GM19372 (cell line): ENCODE results near the gene TSSK2.
"Not testable (repeated sequence)": the region's sequence is repeated elsewhere in the genome, so short reads cannot be mapped to it uniquely, and the experiment has no call there.

Experiments used
- ATAC-seq: cut with Tn5 transposase; IDR thresholded peaks from one replicate; pipeline ENCODE4 v1.9.1; 2021; ENCODE audit warnings: mild to moderate bottlenecking, low read depth, moderate library complexity; ENCODE audit not compliant: unreplicated experiment

TSSK2 gene

GRCh38 chr22:19138217-19139000 lies 7.3 kb downstream of the TSSK2 start:
- ATAC-seq, result no peak

GRCh38 chr22:19139001-19139356 lies 7.9 kb downstream of the TSSK2 start:
- no peak for ATAC-seq

GRCh38 chr22:19139974-19140373 lies 8.9 kb downstream of the TSSK2 start:
- no peak for ATAC-seq

DNA sequence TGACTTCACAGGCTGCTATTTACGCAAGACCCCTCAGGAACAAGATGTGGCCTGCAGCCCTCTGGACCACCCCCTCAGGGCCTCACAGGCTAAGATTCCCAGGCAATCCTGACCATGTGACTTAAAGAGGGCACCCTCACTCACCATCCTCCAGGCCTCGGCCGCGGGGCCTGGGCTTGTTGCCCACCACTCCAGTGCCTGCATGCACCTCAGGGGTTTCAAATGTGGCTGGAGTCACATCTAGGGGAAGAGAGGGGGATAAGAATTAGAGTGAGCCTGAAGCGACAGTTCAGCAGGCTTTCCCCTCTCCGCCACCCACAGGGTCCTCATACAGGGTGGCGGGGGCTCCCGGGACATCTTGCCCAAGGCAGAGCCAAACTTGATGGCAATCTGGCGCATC lies 11.3 kb downstream of the TSSK2 start:
- no peak for ATAC-seq

DNA sequence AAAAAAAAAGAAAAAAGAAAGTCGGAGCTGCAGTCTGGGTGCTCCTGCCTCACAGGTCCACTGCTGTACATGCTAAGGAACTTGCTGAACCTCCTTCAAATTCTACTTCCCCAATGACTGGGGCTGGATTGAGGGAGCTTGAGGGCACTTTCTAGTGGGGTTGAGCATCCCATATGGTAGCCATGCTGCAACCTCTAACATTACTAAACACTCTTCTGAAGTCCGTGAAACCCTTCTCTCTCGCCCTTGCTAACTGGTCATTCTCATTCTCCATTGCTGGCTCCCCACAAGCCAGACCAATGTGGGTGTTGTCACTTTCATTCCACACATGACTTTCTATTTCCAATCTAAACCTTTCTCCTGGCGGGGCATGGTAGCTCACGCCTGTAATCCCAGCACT lies 12.1 kb downstream of the TSSK2 start:
- no peak for ATAC-seq

GRCh38 chr22:19143967-19144400 lies 12.9 kb downstream of the TSSK2 start:
- no peak for ATAC-seq

- no peak for ATAC-seq
Observed at GRCh38 chr22:19146215-19146968, 15.3 kb downstream of the TSSK2 start.

DNA sequence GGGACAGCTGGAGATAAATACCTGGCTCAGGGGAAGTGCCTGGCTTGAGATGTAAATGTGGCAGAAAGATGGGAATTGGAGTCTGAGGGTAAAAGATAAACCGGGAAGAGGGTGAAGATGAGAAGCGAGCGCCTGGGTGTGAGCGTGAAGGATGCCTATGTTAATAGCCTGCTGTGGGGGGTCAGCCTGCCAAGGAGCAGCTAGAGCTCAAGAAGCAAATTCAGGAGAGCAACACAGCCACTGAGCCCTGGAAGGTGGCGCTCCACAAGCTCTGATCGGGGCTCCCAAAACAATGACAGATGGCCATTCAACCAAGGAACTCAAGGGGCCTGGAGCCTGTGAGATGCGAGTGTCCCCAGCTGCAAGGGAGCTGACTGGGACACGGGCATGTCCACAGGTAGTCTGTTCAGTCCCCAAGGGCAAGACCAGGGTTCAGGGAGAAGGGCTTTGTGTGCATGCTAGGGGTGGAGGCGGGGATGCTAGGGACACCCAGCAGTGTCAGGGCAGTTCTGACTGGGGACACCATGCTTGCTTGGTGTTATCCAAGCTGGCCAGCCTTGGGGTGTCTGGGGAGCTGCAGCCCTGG lies 16.2 kb downstream of the TSSK2 start:
- ATAC-seq, result no peak

DNA sequence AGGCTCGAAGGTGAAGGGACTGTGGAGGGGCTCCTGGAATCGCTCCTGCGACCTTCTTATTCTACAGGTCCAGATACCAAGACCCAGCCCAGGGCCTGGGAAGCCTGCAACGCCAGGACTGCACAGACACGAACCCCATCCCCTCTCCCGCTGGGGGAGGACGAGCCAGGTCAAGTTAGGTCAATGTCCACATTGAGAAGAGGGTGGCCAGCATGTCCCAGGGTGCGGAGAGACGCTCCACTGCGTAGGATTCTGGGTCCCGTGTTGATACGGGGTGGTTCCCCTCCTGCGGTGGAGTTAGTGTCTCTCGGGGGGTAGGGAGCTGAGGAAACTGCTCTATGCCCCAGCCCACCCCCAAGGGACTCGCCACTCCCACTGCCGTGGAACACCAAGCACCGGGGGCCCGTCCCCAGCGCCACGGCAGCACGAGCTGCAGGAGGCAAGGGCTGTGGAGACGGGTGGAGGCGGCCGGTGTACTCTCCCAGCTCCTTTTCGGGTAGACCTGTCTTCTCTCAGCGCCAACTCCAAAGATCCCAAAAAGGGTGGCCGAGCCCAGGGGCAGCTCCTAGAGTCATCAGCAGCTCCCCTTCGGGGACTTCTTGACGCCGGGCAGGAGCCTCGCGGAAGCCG lies 17.4 kb downstream of the TSSK2 start:
- no peak for ATAC-seq

DNA sequence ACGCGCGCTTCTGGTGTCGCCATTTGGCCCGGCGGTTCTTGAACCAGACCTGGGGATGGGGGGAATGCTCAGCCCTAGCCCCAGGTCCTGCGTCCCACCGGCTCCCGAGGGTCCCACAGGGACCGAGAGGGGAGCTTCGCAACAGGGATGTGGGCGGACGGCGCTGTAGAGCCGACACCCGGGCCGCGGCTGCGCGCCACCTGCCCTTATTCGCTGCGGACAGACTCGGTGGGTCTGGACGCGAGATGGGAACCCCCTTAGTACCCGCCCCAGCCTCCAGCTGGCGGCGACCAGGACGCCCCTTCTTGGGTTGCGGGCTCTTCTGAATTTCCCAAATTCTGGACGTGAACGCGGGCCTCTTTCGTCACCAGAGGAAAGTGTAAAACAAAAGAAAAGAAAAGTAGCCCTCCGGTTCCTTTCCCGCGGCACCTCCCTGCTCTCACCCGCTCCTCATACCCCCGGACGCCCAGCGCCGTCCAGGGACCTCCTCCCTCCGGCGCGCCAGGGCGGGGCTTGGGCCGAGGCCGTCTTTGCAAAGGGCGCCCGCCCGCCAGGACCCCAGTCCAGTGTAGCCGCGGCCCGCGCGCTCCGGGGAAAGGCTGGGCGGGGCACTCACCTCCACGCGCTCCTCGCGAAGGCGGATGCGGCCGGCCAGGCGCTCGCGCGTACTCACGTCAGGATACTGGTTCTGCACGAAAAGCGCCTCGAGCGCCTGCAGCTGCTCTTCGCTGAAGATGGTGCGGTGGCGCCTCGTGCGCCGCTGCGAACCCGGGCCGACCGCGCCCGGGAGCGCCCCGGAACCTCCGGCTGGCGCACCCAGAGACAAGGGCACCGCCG lies 18.2 kb downstream of the TSSK2 start:
- ATAC-seq, result no peak

GRCh38 chr22:19149991-19150390 lies 18.9 kb downstream of the TSSK2 start, which contains the start of gene GSC2:
TSS of gene GSC2 (minus strand) at chr22:19150292. CDS start at chr22:19150283, 9 bp downstream.
- no peak for ATAC-seq

GRCh38 chr22:19150482-19151328 lies 19.6 kb downstream of the TSSK2 start:
- no peak for ATAC-seq

DNA sequence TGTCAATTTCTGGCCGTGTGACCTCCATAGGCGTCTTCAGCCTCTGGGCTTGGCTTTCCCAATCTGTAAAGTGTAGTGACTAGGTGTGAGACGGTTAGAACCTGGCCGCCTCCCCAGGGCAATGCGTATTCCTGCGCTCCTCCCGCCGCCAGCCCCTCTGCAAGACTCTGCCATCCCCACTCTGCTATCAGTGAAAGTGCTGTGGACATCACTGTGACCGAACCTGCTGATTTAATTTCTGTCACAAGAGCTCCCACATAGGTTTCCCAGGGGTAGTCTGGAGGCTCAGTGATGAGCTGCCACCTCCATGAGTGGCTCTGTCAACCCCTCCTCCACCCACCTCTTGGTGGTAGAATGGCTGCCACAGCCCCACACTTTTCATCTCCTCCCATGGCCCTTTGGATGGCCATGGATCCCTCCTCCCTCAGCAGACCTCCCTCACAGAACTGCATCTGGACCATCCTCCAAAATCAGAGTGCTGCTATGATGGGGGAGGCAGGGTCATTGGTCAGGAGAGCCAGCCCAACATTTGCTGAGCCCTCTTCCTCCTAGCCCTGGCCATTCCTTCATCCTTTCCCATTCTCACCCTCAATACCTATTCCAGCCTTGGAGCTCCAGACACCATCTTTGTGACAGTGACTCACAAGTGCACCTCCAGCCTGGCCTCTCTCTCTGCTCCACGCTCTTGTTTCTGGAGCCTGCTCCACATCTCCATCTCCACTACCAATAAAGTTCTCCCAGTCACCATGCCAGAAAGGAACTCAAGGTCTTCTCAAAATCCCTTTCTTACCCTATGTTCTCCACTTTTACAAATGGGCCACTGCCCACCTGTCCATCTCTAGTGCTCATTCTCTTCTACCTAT lies 20.5 kb downstream of the TSSK2 start:
- no peak for ATAC-seq

DNA sequence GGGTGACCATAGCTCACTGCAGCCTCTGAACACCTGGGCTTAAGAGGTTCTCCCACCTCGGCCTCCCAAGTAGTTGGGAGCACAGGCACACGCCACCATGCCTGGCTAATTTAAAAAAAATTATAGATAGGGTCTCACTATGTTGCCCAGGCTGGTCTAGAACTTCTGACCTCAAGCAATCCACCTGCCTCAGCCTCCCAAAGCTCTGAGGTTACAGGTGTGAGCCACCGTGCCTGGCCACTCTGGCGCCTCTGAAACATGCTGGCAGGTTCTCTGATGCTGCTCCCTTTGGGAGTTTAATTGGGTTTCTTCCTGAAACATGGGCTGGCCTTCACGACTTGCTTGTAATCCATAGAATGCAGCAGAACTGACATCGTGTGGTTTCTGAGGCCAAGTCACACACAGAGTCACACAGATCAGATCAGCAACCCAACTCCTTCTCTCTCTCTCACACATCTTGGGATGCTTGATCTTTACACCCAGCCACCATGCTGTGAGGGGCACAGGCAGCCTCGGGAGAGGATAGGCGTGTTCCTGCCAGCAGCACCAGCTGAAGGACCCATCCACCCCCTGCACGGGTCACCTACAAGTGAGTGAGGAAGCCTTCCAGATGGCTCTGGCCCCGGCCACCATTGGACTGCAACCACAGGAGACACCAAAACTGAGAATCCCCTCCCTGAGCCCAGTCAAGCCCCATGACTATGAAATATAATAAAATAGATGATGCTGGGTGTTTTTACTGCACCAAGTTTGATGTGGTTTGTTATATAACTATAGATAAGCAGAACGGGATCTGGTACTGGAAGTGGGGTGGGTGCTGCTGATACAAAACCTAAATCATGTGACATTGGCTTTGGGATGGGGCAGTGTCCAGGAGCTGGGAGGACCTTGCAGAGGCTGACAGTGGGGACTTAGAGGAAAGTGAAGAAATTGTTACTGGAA lies 22.1 kb downstream of the TSSK2 start:
- no peak for ATAC-seq

DNA sequence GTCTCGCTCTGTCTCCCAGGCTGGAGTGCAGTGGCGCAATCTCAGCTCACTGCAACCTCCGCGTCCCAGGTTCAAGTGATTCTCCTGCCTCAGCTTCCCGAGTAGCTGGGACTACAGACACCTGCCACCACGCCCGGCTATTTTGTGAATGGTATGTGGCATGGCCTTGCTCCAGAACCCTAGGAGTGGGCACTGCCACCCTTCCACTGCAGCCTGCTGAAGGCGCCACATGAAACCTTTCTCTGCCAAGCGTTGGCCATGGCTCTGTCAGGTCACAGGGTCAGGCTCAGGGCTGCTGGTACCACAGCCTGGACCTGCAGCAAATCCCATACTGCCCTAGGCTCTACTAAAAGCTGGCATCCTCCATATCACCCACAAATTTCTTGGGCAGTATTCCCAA lies 25.0 kb downstream of the TSSK2 start:
- not testable (repeated sequence) for ATAC-seq

GRCh38 chr22:19158649-19159048 lies 27.5 kb downstream of the TSSK2 start:
- not testable (repeated sequence) for ATAC-seq

DNA sequence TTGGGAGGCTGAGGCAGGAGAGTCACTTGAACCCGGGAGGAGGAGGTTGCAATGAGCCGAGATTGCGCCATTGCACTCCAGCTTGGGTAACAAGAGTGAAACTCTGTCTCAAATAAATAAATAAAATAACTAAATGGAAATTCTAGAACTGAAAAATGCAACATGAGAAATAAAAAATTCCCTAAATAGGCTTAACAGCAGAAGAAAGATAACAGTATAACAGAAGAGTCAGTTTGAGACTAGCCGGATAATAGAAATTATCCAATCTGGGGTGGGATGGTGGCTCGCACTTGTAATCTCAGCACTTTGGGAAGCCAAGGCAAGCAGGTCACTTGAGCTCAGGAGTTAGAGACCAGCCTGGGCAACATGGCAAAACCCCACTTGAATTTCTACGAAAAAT lies 33.3 kb downstream of the TSSK2 start:
- no peak for ATAC-seq
